Large intestine (tissue), 3 donors: ENCODE results near the gene TARS1. TPM values are rescaled to one million over a fixed set of nuclear protein-coding genes. Genes with fewer than 3 reads are reported as not detected.

Source experiments
- DNase-seq, 2 donors: peaks; one replicate each; pipeline versions ENCODE4 v3.0.0 to v3.0.0-alpha.2; 2013
- H3K27ac ChIP-seq: one replicate; pipeline ENCODE4 v1.5.1; 2013; ENCODE audit warnings: low read length
- H3K27me3 ChIP-seq: 2 replicates; pipeline ENCODE4 v1.6.1; 2013; ENCODE audit warnings: low read length; ENCODE audit not compliant: control insufficient read depth, insufficient read depth
- H3K36me3 ChIP-seq: 2 replicates; pipeline ENCODE4 v1.6.1; 2013; ENCODE audit warnings: low read length; ENCODE audit not compliant: control insufficient read depth, insufficient read depth
- H3K4me1 ChIP-seq: one replicate; pipeline ENCODE4 v1.6.1; 2013; ENCODE audit warnings: low read length; ENCODE audit not compliant: control insufficient read depth, insufficient read depth
- H3K4me3 ChIP-seq: one replicate; pipeline ENCODE4 v1.5.1; 2013; ENCODE audit warnings: low read length
- H3K9me3 ChIP-seq: one replicate; pipeline ENCODE4 v1.6.1; 2013; ENCODE audit warnings: mild to moderate bottlenecking, low read depth, low read length, moderate library complexity; ENCODE audit not compliant: control insufficient read depth
- WGBS: methylation state at CpG from one replicate; pipeline ENCODE4 v1.1.5; 2013; ENCODE audit warnings: low lambda C conversion rate; ENCODE audit not compliant: insufficient coverage; 5-methylcytosine and 5-hydroxymethylcytosine counted together
- polyA plus RNA-seq: library from polyadenylated mRNA; unstranded; fragments of 120-200 nt; gene quantifications from one replicate; pipeline ENCODE4 v1.2.1, GENCODE V29; 2013

TARS1 gene
- polyA plus RNA-seq, 1 donor, result 75.9 TPM

DNA sequence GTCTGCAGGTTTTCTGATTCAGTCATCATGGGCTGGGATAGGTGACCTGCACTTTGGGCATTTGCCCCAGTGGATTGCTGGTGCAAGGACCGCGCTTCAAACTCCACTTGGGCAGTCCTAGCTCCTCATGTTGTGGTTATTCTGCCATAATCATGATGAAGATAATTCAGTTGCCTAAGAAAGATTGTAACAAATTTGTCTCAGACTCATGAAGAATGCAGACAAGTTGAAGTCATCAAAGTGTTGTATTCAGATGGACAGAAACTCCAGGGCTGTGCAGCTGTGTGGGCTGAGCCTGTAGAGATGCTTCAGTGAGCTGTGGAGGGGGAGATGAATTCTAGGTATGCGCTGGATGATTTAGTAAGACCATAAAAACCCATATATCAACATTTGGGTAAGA is 38.5 kb downstream of the TARS1 start:
- peaks cover 21% of the 10 kb centered on the region for H3K36me3 ChIP-seq

DNA sequence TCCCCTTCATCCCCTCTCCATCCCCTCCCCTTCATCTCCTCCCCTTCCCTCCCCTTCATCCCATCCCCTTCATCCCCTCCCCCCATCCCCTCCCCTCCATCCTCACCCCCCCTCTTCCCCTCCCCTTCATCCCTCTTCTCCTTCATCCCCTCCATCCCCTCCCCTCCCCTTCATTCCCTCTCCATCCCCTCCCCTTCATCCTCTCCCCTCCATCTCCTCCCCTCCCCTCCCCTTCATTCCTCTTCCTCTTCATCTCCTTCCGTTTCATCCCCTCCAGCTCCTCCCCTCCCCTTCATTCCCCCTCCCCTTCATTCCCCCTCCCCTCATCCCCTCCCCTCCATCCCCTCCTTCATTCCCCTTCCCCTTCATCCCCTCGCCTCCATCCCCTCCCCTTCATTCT is 40.1 kb downstream of the TARS1 start:
- peaks cover 6% of the 10 kb centered on the region for H3K36me3 ChIP-seq
- no peaks in the 10 kb centered on the region for H3K9me3 ChIP-seq
- H3K27ac ChIP-seq, result no peak overlapping the region
- DNase-seq, result no peak
- H3K4me3 ChIP-seq, result no peak overlapping the region
- H3K27me3 ChIP-seq, result no peaks in the 10 kb centered on the region
- WGBS, result no CpG with 5 or more reads among the region's 2 CpGs
- no peaks in the 10 kb centered on the region for H3K4me1 ChIP-seq

More for the DNA sequence above, 38.5 kb downstream of the TARS1 start:
- Histone ChIP-seq H3K27ac (no peak overlapping the region), H3K4me3 (no peak overlapping the region), H3K9me3 (no peaks in the 10 kb centered on the region), H3K27me3 (no peaks in the 10 kb centered on the region), H3K4me1 (no peaks in the 10 kb centered on the region)
- no peak for DNase-seq
- 100% methylated on average over 1 of the region's 3 CpGs for WGBS

DNA sequence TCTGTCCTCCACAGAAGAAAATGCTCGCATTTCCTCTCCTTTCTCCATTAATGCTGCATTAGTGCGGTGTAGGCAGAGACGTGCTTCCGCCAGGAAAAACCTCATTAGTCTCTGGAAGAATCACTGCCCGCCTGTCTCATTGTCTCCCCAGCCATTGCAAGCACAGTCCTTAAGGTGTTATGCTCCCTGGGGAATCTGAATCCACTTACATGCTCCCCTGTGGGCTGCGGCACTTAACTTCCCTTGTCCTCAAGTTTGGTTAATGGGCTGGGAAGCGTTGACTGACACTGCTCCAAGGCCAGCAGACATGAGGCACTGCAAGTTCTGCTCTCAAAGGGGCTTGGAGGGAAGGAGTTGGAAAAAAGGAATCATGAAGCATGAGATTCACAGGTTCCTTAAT is 41.6 kb downstream of the TARS1 start:
- no CpG with 5 or more reads among the region's 7 CpGs for WGBS
- Histone ChIP-seq H3K27me3 (no peaks in the 10 kb centered on the region), H3K9me3 (no peaks in the 10 kb centered on the region), H3K36me3 (no peaks in the 10 kb centered on the region), H3K4me3 (no peak overlapping the region), H3K4me1 (no peaks in the 10 kb centered on the region), H3K27ac (no peak overlapping the region)
- no peak for DNase-seq

DNA sequence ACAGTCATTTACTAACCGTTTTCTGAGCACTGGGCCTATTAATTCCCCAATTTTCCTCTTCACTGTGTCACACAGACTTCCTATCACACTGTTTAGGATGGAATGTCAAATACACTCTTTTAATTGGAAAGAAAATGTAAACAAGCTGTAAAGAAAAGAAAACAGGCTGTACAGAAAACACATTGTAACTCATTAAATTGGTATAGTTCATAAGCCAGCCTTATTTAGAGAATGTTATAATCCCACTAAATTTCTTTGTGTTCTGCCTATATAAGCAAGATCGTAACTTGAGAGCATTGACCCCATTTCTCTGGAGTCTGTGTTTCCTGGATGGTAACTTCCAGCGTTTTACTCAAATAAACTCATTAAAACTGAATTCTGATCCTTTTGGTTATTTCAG is 46.5 kb downstream of the TARS1 start:
- no peak for DNase-seq
- 66% methylated on average over 3 of the region's 3 CpGs for WGBS

DNA sequence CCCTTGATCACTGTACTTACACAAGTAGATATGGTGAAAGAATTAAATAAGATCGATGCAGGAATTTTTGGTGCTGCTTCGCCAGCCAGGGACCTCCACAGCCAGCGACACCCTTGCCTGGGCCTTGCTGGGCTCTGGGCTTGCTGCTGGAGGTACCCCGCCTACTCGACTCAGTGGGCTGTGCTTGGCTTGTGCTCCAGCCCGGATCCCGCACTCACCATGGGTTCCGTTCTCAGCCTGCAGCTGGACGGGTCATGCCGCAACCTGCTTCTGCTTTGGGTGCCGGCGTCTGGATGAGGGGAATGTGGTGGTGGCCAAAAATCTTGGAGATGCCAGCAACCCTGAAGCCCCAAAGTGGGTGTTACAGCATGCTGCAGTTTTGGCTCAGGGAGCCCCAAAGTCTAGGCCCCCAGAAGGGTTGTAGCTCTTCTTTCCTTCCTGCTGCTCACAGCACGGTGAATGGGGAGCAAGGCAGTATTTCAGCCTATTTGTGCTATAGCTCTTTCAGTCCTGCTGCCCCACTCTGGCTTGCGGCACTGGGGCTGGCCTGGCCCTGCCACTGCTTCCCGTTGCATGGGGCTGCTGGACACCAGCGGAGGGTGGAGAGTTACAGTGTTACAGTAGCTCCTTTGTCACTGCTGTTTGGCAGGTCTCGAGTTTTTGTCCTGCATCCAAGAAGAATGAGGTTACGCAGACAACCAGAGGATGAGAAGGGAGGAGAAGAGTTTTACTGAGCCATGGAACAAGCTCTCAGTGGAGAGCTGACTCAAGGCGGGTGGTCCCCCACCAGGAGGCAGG is 48.0 kb downstream of the TARS1 start:
- DNase-seq, result no peak
- WGBS, result no CpG with 5 or more reads among the region's 19 CpGs
- Histone ChIP-seq H3K27ac (no peak overlapping the region), H3K27me3 (no peaks in the 10 kb centered on the region), H3K4me1 (no peaks in the 10 kb centered on the region), H3K36me3 (no peaks in the 10 kb centered on the region), H3K9me3 (peaks cover 5% of the 10 kb centered on the region), H3K4me3 (no peak overlapping the region)

More for the DNA sequence above, 46.5 kb downstream of the TARS1 start:
- H3K36me3 ChIP-seq, result no peaks in the 10 kb centered on the region
- H3K9me3 ChIP-seq, result peaks cover 5% of the 10 kb centered on the region
- no peak overlapping the region for H3K4me3 ChIP-seq
- no peaks in the 10 kb centered on the region for H3K4me1 ChIP-seq
- H3K27me3 ChIP-seq, result no peaks in the 10 kb centered on the region
- H3K27ac ChIP-seq, result no peak overlapping the region

DNA sequence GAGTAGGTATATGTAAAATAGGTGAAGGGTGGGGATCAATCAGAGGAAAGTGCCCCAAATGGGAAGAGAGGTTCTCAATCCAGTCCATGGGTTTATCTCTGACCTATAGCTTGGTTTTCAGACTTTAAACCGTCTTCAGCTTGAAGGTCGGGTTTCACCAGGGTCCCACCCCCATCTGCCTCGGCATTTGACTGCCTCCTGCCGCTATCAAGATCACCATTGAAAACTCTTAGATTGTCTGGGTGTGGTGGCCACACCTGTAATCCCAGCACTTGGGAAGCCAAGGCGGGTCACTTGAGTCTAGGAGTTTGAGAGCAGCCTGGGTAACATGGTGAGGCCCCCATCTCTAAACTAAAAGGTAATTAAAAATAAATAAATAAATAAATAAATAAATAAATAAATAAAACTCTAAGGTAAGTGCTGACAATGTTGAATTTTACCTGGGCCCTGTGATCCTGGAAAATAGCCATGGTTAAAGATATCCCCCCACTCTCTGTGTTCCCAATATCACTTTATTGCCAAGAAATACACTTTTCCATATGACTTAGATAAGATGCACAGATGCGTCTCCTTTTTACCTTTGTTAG is 48.8 kb downstream of the TARS1 start:
- Histone ChIP-seq H3K4me1 (no peaks in the 10 kb centered on the region), H3K4me3 (no peak overlapping the region), H3K27ac (no peak overlapping the region), H3K36me3 (no peaks in the 10 kb centered on the region), H3K27me3 (no peaks in the 10 kb centered on the region), H3K9me3 (peaks cover 5% of the 10 kb centered on the region)
- no peak for DNase-seq
- 100% methylated on average over 2 of the region's 6 CpGs for WGBS

DNA sequence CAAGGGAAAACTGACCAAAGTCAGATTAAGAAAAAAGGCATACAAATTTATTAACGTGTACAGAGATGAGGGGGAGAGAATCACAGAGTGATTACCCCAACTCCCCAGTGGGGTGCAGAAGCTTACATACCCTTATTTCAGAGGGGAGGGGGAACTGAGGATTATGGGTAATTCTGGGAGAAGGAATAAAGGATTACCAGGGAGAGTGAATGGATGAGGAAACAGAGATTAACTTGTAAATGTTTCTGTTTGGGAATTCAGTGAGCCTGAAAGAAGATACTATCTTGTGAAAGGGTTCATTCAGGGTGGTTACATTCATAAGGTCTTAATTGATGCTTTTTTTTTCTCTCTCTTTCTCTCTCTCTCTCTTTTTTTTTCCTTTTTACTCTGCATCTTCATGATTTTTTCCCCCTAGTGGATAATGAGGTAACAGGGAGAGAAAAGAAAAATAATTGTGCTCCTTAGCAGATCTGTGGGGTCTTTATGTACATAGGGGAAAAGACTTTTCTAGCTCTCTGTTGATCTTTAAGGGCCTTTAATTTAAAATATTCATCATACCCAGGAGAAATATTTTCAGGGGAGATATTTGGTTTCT is 49.4 kb downstream of the TARS1 start:
- H3K27me3 ChIP-seq, result no peaks in the 10 kb centered on the region
- H3K27ac ChIP-seq, result no peak overlapping the region
- no peaks in the 10 kb centered on the region for H3K36me3 ChIP-seq
- no peaks in the 10 kb centered on the region for H3K4me1 ChIP-seq
- H3K4me3 ChIP-seq, result no peak overlapping the region
- no peak for DNase-seq
- WGBS, result 60% methylated on average over 1 of the region's 1 CpG
- H3K9me3 ChIP-seq, result peaks cover 5% of the 10 kb centered on the region

DNA sequence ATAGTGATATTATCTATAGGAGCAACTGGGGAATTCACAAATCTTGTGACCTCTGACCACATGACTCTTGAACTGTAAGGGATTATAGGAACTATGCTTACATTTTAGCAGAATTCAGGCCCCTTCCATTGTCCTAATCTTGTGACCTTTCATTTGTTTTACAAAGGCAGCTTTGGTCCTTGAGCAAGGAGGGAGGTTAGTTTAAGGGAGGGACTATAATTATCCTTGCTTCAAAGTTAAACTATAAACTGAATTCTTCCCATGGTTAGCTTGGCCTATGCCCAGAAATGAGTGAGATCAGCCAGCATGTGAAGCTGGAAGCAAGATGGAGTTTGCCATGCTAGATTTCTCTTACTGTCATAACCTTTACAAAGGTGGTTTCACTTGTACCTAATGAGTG is 51.2 kb downstream of the TARS1 start:
- Histone ChIP-seq H3K9me3 (peaks cover 5% of the 10 kb centered on the region), H3K36me3 (no peaks in the 10 kb centered on the region), H3K27ac (no peak overlapping the region), H3K4me1 (no peaks in the 10 kb centered on the region), H3K27me3 (no peaks in the 10 kb centered on the region), H3K4me3 (no peak overlapping the region)
- DNase-seq, result no peak

DNA sequence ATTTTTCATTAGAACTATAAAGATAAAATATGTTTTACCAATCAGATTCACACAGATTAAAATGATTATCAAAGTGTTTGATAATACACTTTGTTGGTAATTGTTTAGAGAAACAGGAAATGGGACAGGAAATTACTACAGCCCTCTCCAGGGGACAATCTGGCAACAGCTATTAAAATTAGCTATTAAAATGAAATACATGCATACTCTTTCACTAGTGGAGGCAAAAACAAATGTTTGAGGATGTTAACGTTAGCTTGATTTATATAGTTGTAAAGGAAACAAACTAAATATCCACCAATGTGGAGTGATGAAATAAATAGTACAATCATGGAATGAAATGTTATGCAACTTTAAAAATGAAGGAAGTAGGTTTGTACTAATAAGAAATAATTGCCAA is 53.7 kb downstream of the TARS1 start:
- WGBS, result 83% methylated on average over 1 of the region's 1 CpG
- Histone ChIP-seq H3K27ac (no peak overlapping the region), H3K4me3 (no peak overlapping the region), H3K27me3 (no peaks in the 10 kb centered on the region), H3K36me3 (no peaks in the 10 kb centered on the region), H3K4me1 (no peaks in the 10 kb centered on the region), H3K9me3 (no peaks in the 10 kb centered on the region)
- DNase-seq, result no peak

DNA sequence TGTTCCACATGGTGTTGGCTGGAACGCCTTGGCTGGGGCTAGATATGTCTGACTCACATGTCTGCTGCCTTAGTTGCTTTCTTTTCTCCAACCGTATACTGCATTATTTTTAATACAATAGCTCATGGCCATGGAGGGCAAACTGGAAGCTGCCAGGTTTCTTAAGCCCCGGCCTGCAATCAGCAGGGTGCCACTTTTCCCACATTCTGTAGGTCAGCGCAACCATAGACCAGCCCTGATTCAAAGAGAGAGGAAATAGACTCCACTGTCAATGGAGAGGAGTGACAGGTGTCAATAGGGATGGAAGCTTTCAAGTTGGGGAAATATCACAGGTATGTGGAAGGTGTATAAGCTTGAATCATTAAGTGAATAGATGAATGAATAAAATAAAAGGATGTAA is 60.5 kb downstream of the TARS1 start:
- H3K27ac ChIP-seq, result no peak overlapping the region
- no CpG with 5 or more reads among the region's 4 CpGs for WGBS
- no peaks in the 10 kb centered on the region for H3K27me3 ChIP-seq
- H3K9me3 ChIP-seq, result peaks cover 4% of the 10 kb centered on the region
- DNase-seq, result no peak
- no peaks in the 10 kb centered on the region for H3K36me3 ChIP-seq
- no peak overlapping the region for H3K4me3 ChIP-seq
- H3K4me1 ChIP-seq, result no peaks in the 10 kb centered on the region
